ENCODE measurements around the gene EFCAB8. TPM values are rescaled to one million over a fixed set of nuclear protein-coding genes. Genes with fewer than 3 reads are reported as not detected.

EFCAB8 gene
- total RNA-seq, 4 donors from 2014 or later = not detected

DNA sequence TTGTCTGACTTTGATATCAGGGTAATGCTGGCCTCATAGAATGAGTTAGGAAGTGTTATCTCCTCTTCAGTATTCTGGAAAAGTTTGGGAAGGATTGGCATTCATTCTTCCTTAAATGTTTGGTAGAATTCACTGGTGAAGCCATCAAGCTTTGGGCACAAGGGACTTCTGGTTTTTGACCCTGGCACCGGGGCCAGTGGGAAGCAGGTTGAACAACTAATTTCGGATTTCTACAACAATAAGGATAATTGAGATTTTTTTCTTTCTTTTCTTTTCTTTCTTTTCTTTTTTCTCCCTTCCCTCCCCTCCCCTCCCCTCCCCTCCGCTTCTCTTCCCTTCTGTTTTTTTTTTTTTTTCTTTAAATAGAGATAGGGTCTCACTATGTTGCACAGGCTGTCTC lies 70.4 kb downstream of the EFCAB8 start:
- in situ Hi-C loops (cut with MboI; ENCODE audit: low sequenced_read_pairs in 4 of 4) (no loop called here), intact Hi-C loops (cut with DNase I; ENCODE audit: low total_unique reads) (no loop called here)
- no peaks in the 10 kb centered on the region for H3K4me1 ChIP-seq
- H3K9me3 ChIP-seq = no peaks in the 10 kb centered on the region
- ATAC-seq = no peak
- no peak overlapping the region for H3K4me3 ChIP-seq
- no peak for TF ChIP-seq POLR2A (IDR thresholded peaks at IDR 0.05)
- no peak for TF ChIP-seq CTCF (IDR thresholded peaks at IDR 0.05 in 4 of 5, conservative IDR thresholded peaks at IDR 0.05 in 1 of 5)
- no peak for DNase-seq
- no peaks in the 10 kb centered on the region for H3K36me3 ChIP-seq
- H3K27me3 ChIP-seq = no peaks in the 10 kb centered on the region
- no peak overlapping the region for H3K27ac ChIP-seq

- Histone ChIP-seq H3K9me3 (no peaks in the 10 kb centered on the region), H3K4me1 (no peaks in the 10 kb centered on the region), H3K36me3 (no peaks in the 10 kb centered on the region), H3K27ac (no peak overlapping the region), H3K4me3 (no peak overlapping the region), H3K27me3 (no peaks in the 10 kb centered on the region)
- ATAC-seq (no peak), DNase-seq (no peak)
- TF ChIP-seq CTCF (IDR thresholded peaks at IDR 0.05 in 4 of 5, conservative IDR thresholded peaks at IDR 0.05 in 1 of 5) (no peak), POLR2A (IDR thresholded peaks at IDR 0.05) (no peak)
- in situ Hi-C loops (cut with MboI; ENCODE audit: low sequenced_read_pairs in 4 of 4) (no loop called here), intact Hi-C loops (cut with DNase I; ENCODE audit: low total_unique reads) (no loop called here)
These were observed 71.5 kb downstream of the EFCAB8 start for GRCh38 chr20:32930181-32930580.

DNA sequence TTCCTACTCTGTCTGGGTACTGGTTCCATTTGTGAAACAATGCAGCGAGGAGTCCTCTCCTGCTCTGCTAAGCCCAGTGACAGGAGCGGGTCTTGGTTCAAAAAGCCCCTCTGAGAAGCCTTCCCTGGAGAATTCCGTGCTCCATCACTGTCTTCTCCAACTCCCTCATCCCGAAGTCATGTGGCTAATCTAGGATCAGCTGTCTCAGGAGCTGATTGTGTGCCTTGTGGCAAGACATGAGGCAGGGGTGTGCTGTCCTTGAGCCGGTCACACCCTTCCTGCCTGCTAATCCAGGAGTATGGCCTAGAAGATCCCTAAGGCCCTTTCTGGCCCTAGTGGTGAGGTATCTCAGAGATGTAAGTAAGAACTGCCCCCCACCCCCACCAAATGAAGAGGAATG lies 72.0 kb downstream of the EFCAB8 start:
- Histone ChIP-seq H3K36me3 (no peaks in the 10 kb centered on the region), H3K4me3 (no peak overlapping the region), H3K27me3 (no peaks in the 10 kb centered on the region), H3K9me3 (no peaks in the 10 kb centered on the region), H3K27ac (no peak overlapping the region), H3K4me1 (no peaks in the 10 kb centered on the region)
- intact Hi-C loops (cut with DNase I; ENCODE audit: low total_unique reads) (no loop called here), in situ Hi-C loops (cut with MboI; ENCODE audit: low sequenced_read_pairs in 4 of 4) (no loop called here)
- no peak for TF ChIP-seq POLR2A (IDR thresholded peaks at IDR 0.05)
- DNase-seq = no peak
- ATAC-seq = no peak

GRCh38 chr20:32934580-32934979 lies 75.9 kb downstream of the EFCAB8 start:
- no peak for TF ChIP-seq CTCF (IDR thresholded peaks at IDR 0.05 in 4 of 5, conservative IDR thresholded peaks at IDR 0.05 in 1 of 5)
- no peak for TF ChIP-seq POLR2A (IDR thresholded peaks at IDR 0.05)
- ATAC-seq (no peak), DNase-seq (no peak)
- intact Hi-C loops (cut with DNase I; ENCODE audit: low total_unique reads) = no loop called here
- Histone ChIP-seq H3K4me1 (no peaks in the 10 kb centered on the region), H3K27ac (no peak overlapping the region), H3K4me3 (no peak overlapping the region), H3K27me3 (no peaks in the 10 kb centered on the region), H3K9me3 (peaks cover 0 to 4% (median 0%) of the 10 kb centered on the region in 3 donors), H3K36me3 (no peaks in the 10 kb centered on the region)
- in situ Hi-C loops (cut with MboI; ENCODE audit: low sequenced_read_pairs in 4 of 4) = no loop called here

- H3K27ac ChIP-seq = no peak overlapping the region
- intact Hi-C loops (cut with DNase I; ENCODE audit: low total_unique reads) = no loop called here
- DNase-seq (no peak), ATAC-seq (no peak)
- in situ Hi-C loops (cut with MboI; ENCODE audit: low sequenced_read_pairs in 4 of 4) = no loop called here
- H3K36me3 ChIP-seq = no peaks in the 10 kb centered on the region
- H3K27me3 ChIP-seq = peaks cover 0 to 3% (median 0%) of the 10 kb centered on the region in 3 donors
- TF ChIP-seq CTCF (IDR thresholded peaks at IDR 0.05 in 4 of 5, conservative IDR thresholded peaks at IDR 0.05 in 1 of 5) = no peak
- TF ChIP-seq POLR2A (IDR thresholded peaks at IDR 0.05) = no peak
- no peak overlapping the region for H3K4me3 ChIP-seq
- no peaks in the 10 kb centered on the region for H3K4me1 ChIP-seq
- H3K9me3 ChIP-seq = peaks cover 0 to 4% (median 0%) of the 10 kb centered on the region in 3 donors
These were observed 82.6 kb downstream of the EFCAB8 start for GRCh38 chr20:32941155-32941885.

Measured in gastrocnemius medialis (tissue), 4 donors.